Lower lobe of right lung (tissue), 2 donors: ENCODE data around the gene ANKHD1. TPM values are rescaled to one million over a fixed set of nuclear protein-coding genes. Genes with fewer than 3 reads are reported as not detected.

Experiments
- ATAC-seq, 2 donors: fragments of 200-7000 bp; cut with Tn5 transposase; one replicate each; pipeline ENCODE4 v1.9.1; 2020 to 2022; ENCODE audit warnings: mild to moderate bottlenecking in 2 of 2, moderate library complexity in 2 of 2
- DNase-seq: peaks from one replicate; pipeline ENCODE4 v3.0.0-alpha.2; 2020
- H3K27ac ChIP-seq: fragments of 200-600 bp; one replicate; pipeline ENCODE4 v1.8.0; 2022
- H3K27me3 ChIP-seq: fragments of 200-600 bp; one replicate; pipeline ENCODE4 v1.8.0; 2022; ENCODE audit warnings: low read depth
- H3K36me3 ChIP-seq: fragments of 200-600 bp; one replicate; pipeline ENCODE4 v1.8.0; 2022; ENCODE audit warnings: mild to moderate bottlenecking
- H3K4me1 ChIP-seq: fragments of 200-600 bp; one replicate; pipeline ENCODE4 v1.8.0; 2022
- H3K4me3 ChIP-seq: fragments of 200-600 bp; one replicate; pipeline ENCODE4 v1.8.0; 2022; ENCODE audit warnings: mild to moderate bottlenecking
- H3K9me3 ChIP-seq: fragments of 200-600 bp; one replicate; pipeline ENCODE4 v1.8.0; 2022
- CTCF ChIP-seq: fragments of 200-600 bp; IDR thresholded peaks from one replicate; pipeline ENCODE4 v1.8.0; 2022; ENCODE audit warnings: antibody characterized with exemption, mild to moderate bottlenecking
- intact Hi-C: fragments of 100-400 bp; cut with DNase I; formaldehyde crosslinking; loops from one replicate; pipeline ENCODE4 v1.11.0; 2022
- total RNA-seq: library from RNA; stranded (reverse); fragmentation: NEBNext Ultra II Directional; extraction: Animal tissue kit (Norgen Biotek cat#: 25700); gene quantifications from one replicate; pipeline ENCODE4 v1.2.1, GENCODE V29; 2021
- donor health status: DM: no; HTN: yes; CAD: no; lungs with severe emphysema.

The ANKHD1 gene
- total RNA-seq, 1 donor from 2014 or later: 133 TPM

- H3K9me3 ChIP-seq: no peaks in the 10 kb centered on the region
- ATAC-seq: no peak
- H3K4me3 ChIP-seq: peak overlapping the region; percentile 66
- TF ChIP-seq CTCF: no peak
- H3K36me3 ChIP-seq: peaks cover 31% of the 10 kb centered on the region
- intact Hi-C loops: no loop called here
- H3K27me3 ChIP-seq: no peaks in the 10 kb centered on the region
- peak overlapping the region; percentile 86 for H3K27ac ChIP-seq
- H3K4me1 ChIP-seq: peaks cover 36% of the 10 kb centered on the region
- no peak for DNase-seq
Measured at GRCh38 chr5:140556438-140556837, 154.8 kb downstream of the ANKHD1 start.

GRCh38 chr5:140557136-140557805, 155.6 kb downstream of the ANKHD1 start, which contains the start of gene SRA1:
Gene SRA1 (minus strand): TSS chr5:140557473. CDS start chr5:140557452, 21 bp downstream.
- DNase-seq (peak; percentile 96), ATAC-seq (peak; percentile 96 to 98)
- peak within 1 kb of the TSS; percentile 86 for H3K27ac ChIP-seq
- H3K9me3 ChIP-seq: no peaks in the 10 kb centered on the region
- peaks cover 31% of the 10 kb centered on the region for H3K36me3 ChIP-seq
- H3K27me3 ChIP-seq: no peaks in the 10 kb centered on the region
- no peak for TF ChIP-seq CTCF
- peaks cover 41% of the 10 kb centered on the region for H3K4me1 ChIP-seq
- peak within 1 kb of the TSS; percentile 66 for H3K4me3 ChIP-seq
- intact Hi-C loops: no loop called here

- H3K27me3 ChIP-seq: no peaks in the 10 kb centered on the region
- no peak for DNase-seq
- no peak for TF ChIP-seq CTCF
- H3K27ac ChIP-seq: peak overlapping the region; percentile 86
- no peaks in the 10 kb centered on the region for H3K9me3 ChIP-seq
- no peak overlapping the region for H3K4me3 ChIP-seq
- ATAC-seq: no peak
- peaks cover 27% of the 10 kb centered on the region for H3K36me3 ChIP-seq
- peaks cover 48% of the 10 kb centered on the region for H3K4me1 ChIP-seq
- intact Hi-C loops: no loop called here
Measured at GRCh38 chr5:140557965-140558364, 156.3 kb downstream of the ANKHD1 start.

- Histone ChIP-seq H3K4me1 (peaks cover 54% of the 10 kb centered on the region), H3K27me3 (no peaks in the 10 kb centered on the region), H3K4me3 (no peak overlapping the region), H3K9me3 (no peaks in the 10 kb centered on the region), H3K36me3 (peaks cover 27% of the 10 kb centered on the region), H3K27ac (no peak overlapping the region)
- intact Hi-C loops: no loop called here
- DNase-seq (no peak), ATAC-seq (no peak)
- no peak for TF ChIP-seq CTCF
Measured at GRCh38 chr5:140558542-140558941, 156.9 kb downstream of the ANKHD1 start.

GRCh38 chr5:140560227-140560626, 158.6 kb downstream of the ANKHD1 start:
- DNase-seq (no peak), ATAC-seq (no peak)
- TF ChIP-seq CTCF: no peak
- H3K4me3 ChIP-seq: no peak overlapping the region
- H3K9me3 ChIP-seq: no peaks in the 10 kb centered on the region
- no peaks in the 10 kb centered on the region for H3K27me3 ChIP-seq
- no peak overlapping the region for H3K27ac ChIP-seq
- H3K4me1 ChIP-seq: peaks cover 46% of the 10 kb centered on the region
- peaks cover 27% of the 10 kb centered on the region for H3K36me3 ChIP-seq
- intact Hi-C loops: loop anchor here (10.0 kb wide), 1 partner anchor 75 kb away; the partner anchor contains the start of genes CD14 and TMCO6
